Nephron (organoid): ENCODE measurements around the gene DDX28.
"Not testable (repeated sequence)": the region's sequence is repeated elsewhere in the genome, so short reads cannot be mapped to it uniquely, and the experiment has no call there.

Source experiments
- H3K27ac Mint-ChIP-seq, 3 experiments: 2 replicates each; pipeline ENCODE4 v1.8.0; 2020; ENCODE audit warnings: mixed read lengths in 3 of 3, mild to moderate bottlenecking in 2 of 3, moderate library complexity in 1 of 3
- H3K27me3 Mint-ChIP-seq: 2 replicates; pipeline ENCODE4 v1.8.0; 2021; ENCODE audit warnings: low read depth, mild to moderate bottlenecking, moderate library complexity, mixed read lengths
- H3K36me3 Mint-ChIP-seq: 2 replicates; pipeline ENCODE4 v1.8.0; 2020; ENCODE audit warnings: low read depth, mixed read lengths
- H3K4me1 Mint-ChIP-seq: 2 replicates; pipeline ENCODE4 v1.8.0; 2020; ENCODE audit warnings: mixed read lengths
- H3K4me3 Mint-ChIP-seq, 3 experiments: 2 replicates each; pipeline ENCODE4 v1.8.0; 2020; ENCODE audit warnings: mild to moderate bottlenecking in 3 of 3, mixed read lengths in 3 of 3, moderate library complexity in 2 of 3
- H3K9me3 Mint-ChIP-seq: 2 replicates; pipeline ENCODE4 v1.8.0; 2020; ENCODE audit warnings: mixed read lengths
- TF ChIP-seq, protein P1 (sequence below), 3 experiments: fragments of 200-600 bp; sonication (generic); IDR thresholded peaks; one replicate each; pipeline ENCODE4 v1.5.0; 2021; ENCODE audit warnings: antibody characterized with exemption in 3 of 3; ENCODE audit not compliant: unreplicated experiment in 3 of 3

The DDX28 gene

DNA sequence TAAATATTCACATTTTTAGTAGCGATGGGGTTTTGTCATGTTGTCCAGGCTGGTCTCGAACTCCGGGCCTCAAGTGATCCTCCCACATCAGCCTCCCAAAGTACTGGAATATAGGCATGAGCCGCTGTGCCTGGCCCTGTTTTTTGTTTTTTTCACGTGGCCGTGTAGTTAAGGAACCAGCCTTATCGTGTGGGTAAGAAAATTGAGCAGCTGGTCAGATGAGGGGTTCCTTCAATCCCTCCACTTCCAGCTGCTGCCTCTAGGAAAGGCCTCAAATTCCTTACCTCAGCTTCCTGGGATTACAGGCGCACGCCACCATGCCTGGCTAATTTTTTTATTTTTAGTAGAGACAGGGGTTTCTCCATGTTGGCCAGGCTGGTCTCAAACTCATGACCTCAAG lies 17.8 kb downstream of the DDX28 start:
- Mint-ChIP-seq H3K4me3 (no peak overlapping the region), H3K4me1 (peaks cover 6% of the 10 kb centered on the region), H3K27ac (no peak overlapping the region), H3K36me3 (no peaks in the 10 kb centered on the region), H3K27me3 (peaks cover 4% of the 10 kb centered on the region), H3K9me3 (no peaks in the 10 kb centered on the region)
- TF ChIP-seq, protein P1, sequence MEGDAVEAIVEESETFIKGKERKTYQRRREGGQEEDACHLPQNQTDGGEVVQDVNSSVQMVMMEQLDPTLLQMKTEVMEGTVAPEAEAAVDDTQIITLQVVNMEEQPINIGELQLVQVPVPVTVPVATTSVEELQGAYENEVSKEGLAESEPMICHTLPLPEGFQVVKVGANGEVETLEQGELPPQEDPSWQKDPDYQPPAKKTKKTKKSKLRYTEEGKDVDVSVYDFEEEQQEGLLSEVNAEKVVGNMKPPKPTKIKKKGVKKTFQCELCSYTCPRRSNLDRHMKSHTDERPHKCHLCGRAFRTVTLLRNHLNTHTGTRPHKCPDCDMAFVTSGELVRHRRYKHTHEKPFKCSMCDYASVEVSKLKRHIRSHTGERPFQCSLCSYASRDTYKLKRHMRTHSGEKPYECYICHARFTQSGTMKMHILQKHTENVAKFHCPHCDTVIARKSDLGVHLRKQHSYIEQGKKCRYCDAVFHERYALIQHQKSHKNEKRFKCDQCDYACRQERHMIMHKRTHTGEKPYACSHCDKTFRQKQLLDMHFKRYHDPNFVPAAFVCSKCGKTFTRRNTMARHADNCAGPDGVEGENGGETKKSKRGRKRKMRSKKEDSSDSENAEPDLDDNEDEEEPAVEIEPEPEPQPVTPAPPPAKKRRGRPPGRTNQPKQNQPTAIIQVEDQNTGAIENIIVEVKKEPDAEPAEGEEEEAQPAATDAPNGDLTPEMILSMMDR (IDR thresholded peaks at IDR 0.05; ENCODE audit: unreplicated experiment in 3 of 3), result no peak

DNA sequence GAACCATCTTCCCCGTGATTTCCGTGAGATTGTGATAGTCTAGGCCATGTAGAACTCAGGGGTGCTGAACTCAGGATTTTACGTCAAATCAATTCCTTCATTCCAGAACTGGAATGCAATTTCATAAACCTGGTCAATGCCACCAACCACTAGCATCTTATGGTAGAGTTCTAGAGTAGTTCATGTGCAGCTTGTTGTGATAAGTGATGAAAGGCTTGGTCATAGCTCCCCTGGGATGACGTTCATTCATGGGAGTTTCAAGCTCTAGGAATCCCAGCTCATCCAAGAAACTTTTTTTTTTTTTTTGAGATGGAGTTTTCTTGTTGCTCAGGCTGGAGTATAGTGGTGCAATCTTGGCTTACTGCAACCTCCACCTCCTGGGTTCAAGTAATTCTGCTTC lies 20.0 kb downstream of the DDX28 start:
- H3K4me1 Mint-ChIP-seq, result no peaks in the 10 kb centered on the region
- TF ChIP-seq, protein P1 (IDR thresholded peaks at IDR 0.05; ENCODE audit: unreplicated experiment in 3 of 3), result no peak
- no peak overlapping the region for H3K27ac Mint-ChIP-seq
- peaks cover 4% of the 10 kb centered on the region for H3K27me3 Mint-ChIP-seq
- H3K4me3 Mint-ChIP-seq, result no peak overlapping the region
- H3K36me3 Mint-ChIP-seq, result no peaks in the 10 kb centered on the region
- no peaks in the 10 kb centered on the region for H3K9me3 Mint-ChIP-seq

DNA sequence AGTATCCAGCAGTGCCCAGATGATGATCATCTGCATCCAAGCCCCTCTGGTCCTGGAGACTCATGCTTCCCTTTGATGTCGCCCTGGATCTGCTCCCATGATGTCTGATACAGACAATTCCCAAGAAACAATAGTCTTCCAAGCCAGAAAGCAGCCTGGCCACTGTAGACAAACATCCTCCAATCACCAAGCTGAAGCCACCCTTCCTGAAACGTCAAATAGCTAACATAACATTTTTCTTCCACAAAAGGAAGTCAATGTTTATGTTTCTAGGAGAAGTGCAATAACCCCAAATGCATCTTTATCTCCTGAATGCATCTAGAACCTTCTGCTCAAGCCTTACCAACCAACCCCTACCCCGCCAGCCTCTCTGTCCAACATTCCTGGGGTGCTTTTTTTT lies 22.6 kb downstream of the DDX28 start:
- no peaks in the 10 kb centered on the region for H3K36me3 Mint-ChIP-seq
- H3K4me3 Mint-ChIP-seq, result no peak overlapping the region
- H3K9me3 Mint-ChIP-seq, result no peaks in the 10 kb centered on the region
- TF ChIP-seq, protein P1 (IDR thresholded peaks at IDR 0.05; ENCODE audit: unreplicated experiment in 3 of 3), result no peak
- peaks cover 3% of the 10 kb centered on the region for H3K27me3 Mint-ChIP-seq
- no peaks in the 10 kb centered on the region for H3K4me1 Mint-ChIP-seq
- no peak overlapping the region for H3K27ac Mint-ChIP-seq

DNA sequence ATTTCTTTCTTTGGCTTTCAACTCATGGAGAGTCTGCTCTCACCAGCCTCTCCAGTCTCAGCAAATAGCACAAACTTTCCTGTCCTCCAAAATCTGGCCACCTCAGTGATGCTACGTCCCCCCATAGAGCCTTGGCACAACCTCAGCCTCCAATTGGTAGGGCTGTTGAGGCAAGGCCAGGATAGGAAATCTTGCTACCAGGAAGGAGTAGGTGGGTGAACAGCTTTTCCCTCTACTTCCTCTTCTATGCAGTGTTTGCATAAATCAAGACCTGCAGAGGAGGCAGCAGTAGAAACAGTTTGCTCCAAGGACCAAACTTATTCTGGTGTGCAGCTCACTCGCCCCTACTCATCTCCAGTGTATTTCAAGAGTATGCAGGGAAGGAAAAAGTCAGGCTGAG lies 23.0 kb downstream of the DDX28 start:
- H3K4me3 Mint-ChIP-seq, result no peak overlapping the region
- H3K4me1 Mint-ChIP-seq, result no peaks in the 10 kb centered on the region

DNA sequence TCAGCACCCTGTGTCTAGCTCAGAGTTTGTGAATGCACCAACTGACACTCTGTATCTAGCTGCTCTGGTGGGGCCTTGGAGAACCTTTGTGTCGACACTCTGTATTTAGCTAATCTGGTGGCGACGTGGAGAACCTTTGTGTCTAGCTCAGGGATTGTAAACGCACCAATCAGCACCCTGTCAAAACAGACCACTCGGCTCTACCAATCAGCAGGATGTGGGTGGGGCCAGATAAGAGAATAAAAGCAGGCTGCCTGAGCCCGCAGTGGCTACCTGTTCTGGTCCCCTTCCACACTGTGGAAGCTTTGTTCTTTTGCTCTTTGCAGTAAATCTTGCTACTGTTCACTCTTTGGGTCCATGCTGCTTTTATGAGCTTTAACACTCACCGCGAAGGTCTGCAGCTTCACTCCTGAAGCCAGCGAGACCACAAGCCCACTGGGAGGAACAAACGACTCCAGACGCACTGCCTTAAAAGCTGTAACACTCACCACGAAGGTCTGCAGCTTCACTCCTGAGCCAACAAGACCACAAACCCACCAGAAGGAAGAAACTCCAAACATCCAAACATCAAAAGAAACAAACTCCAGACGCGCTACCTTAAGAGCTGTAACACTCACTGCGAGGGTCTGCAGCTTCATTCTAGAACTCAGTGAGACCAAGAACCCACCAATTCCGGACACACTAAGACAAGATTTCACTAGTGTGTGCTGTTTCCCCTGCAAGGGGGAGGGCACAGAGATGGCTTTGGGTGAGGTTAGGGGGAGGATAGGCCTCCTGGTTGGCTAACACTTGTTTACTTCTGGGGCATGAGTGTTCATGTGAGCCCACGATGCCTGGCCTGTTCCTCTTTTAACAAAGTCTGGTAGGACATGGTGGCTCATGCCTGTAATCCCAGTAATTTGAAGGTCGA lies 24.0 kb downstream of the DDX28 start, which contains the start of gene DPEP2:
TSS of gene DPEP2 (minus strand) at position 706 of the 910 bp plus-strand sequence. CDS start 6,272 bp downstream, outside the sequence.
- H3K27ac Mint-ChIP-seq, H3K4me3 Mint-ChIP-seq, H3K4me1 Mint-ChIP-seq, H3K36me3 Mint-ChIP-seq, H3K27me3 Mint-ChIP-seq, H3K9me3 Mint-ChIP-seq: not testable (repeated sequence)

More for the DNA sequence above, 23.0 kb downstream of the DDX28 start:
- TF ChIP-seq, protein P1 (IDR thresholded peaks at IDR 0.05; ENCODE audit: unreplicated experiment in 3 of 3), result no peak
- no peaks in the 10 kb centered on the region for H3K36me3 Mint-ChIP-seq
- H3K9me3 Mint-ChIP-seq, result no peaks in the 10 kb centered on the region
- peaks cover 5% of the 10 kb centered on the region for H3K27me3 Mint-ChIP-seq
- no peak overlapping the region for H3K27ac Mint-ChIP-seq

DNA sequence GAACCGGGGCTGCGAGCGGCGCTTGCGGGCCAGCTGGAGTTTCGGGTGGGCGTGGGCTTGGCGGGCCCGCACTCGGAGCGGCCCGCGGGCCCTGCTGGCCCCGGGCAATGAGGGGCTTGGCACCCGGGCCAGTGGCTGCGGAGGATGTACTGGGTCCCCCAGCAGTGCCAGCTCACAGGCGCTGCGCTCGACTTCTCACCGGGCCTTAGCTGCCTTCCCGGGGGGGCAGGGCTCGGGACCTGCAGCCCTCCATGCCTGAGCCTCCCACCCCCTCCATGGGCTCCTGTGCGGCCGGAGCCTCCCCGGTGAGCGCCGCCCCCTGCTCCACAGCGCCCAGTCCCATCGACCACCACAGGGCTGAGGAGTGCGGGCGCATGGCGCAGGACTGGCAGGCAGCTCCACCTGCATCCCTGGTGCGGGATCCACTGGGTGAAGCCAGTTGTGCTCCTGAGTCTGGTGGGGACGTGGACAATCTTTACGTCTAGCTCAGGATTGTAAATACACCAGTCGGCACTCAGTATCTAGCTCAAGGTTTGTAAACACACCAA lies 24.7 kb downstream of the DDX28 start:
- not testable (repeated sequence) for H3K9me3 Mint-ChIP-seq, H3K27me3 Mint-ChIP-seq

DNA sequence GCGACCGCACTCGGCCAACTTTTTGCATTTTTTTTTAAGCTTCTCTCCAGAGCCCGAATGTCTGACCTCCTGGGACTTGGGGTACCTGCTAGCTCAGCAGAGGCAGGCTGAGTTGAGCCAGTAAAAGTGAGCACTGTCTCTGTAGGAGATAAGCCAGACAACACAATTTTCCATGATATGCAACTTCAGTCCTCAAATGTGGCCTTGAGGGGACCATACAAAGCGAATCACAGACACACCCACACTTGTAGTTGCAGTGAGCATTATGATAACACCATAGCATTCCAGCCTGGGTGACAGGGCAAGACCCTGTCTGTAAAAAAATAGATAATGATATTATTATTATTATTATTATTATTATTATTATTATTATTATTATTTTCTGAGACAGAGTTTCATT lies 26.4 kb downstream of the DDX28 start:
- TF ChIP-seq, protein P1 (IDR thresholded peaks at IDR 0.05; ENCODE audit: unreplicated experiment in 3 of 3), result no peak
- no peak overlapping the region for H3K27ac Mint-ChIP-seq
- no peak overlapping the region for H3K4me3 Mint-ChIP-seq
- no peaks in the 10 kb centered on the region for H3K9me3 Mint-ChIP-seq
- H3K36me3 Mint-ChIP-seq, result no peaks in the 10 kb centered on the region
- peaks cover 7% of the 10 kb centered on the region for H3K27me3 Mint-ChIP-seq
- no peaks in the 10 kb centered on the region for H3K4me1 Mint-ChIP-seq

More for the DNA sequence above, 24.7 kb downstream of the DDX28 start:
- H3K27ac Mint-ChIP-seq, H3K36me3 Mint-ChIP-seq, H3K4me1 Mint-ChIP-seq, H3K4me3 Mint-ChIP-seq: not testable (repeated sequence)
